Dedifferentiated amniotic fluid mesenchymal stem cell (primary cell): ENCODE data around the gene PNPLA5.
A peak's percentile ranks its signal among the peaks of the same experiment; 100 is the strongest.
"Not testable (repeated sequence)": the region's sequence is repeated elsewhere in the genome, so short reads cannot be mapped to it uniquely, and the experiment has no call there.

Experiments used
- DNase-seq: peaks from one replicate; pipeline ENCODE4 v3.0.0-alpha.2; 2016; ENCODE audit errors: extremely low spot score

Gene PNPLA5

DNA sequence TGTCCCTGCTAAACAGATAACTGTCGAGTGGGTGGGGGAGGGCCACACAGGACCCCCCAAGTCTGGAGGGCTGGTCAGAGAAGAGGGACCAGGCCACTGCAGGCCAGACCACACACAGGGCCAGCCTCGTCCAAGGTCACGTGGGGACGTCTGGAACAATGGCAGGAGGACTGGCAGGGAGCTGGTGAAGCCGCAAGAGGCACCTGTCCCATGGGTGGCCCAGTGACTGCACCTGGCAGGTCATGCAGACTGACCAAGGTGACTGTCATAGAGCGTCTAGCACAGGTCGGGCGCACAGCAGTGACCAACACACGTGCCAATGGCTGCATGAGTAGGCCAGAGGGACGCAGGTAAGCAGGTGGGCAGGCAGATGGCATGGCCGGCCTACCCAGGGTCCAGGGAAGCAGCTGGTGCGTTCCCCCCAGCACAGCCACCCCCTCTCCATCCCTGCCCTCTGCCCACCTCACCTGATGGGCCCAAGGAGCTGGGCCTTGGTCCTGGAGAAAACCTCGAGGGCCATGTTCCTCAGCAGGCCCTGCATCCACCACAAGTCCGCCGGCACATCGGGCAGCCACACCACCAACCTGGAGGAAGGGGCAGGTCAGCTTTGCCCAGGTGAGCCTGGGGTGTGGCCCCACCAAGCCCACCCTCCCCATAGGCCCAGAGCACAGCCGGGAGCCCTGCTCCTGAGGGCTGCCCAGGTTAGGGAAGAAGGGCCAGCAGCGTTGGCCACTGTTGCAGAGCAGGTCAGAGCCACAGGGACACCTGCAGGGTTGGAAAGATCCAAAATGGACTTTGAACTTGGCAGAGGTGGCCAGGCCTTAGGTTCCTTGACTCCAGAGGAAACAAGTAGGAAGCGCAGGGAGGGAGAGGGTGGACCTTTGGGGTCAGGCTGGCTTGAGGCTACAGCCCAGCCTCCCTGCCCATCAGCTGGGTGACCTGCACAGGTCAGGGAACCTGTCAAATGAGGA lies 10.4 kb downstream of the PNPLA5 start:
- no peak for DNase-seq

- DNase-seq: no peak
Observed at GRCh38 chr22:43880541-43880991, 11.2 kb downstream of the PNPLA5 start.

DNA sequence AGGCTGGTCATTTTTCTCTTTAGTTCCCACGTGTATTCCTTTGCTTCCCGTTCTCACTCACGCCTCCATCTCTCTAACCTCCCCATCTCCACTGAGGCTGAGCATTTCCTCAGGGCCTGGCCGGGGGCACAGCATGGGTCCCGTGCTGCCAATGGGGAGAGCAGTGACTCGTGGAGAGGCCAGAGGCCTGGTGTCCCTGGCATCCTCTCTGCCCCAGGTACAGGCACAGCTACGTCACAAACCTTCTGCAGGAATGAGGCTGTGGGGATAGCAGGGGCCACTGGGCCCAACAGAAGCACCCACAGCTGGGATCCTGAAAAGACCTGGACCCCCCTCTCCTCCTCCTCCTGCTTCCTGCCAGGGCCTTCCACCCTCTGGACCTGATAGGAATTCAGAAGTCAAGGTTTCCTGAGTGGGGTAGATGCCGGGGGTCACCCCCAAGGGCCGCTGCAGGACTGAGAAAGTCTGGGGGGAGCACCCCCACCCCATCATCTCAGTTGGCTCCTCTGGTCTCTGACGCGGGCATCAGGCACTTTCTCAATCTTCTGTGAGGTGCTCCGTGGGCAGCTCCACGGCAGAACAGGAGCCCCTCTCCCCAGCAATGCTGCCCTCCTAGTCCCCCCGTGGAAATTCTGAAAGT lies 11.8 kb downstream of the PNPLA5 start:
- no peak for DNase-seq

GRCh38 chr22:43878831-43879550 lies 12.8 kb downstream of the PNPLA5 start:
- no peak for DNase-seq

DNA sequence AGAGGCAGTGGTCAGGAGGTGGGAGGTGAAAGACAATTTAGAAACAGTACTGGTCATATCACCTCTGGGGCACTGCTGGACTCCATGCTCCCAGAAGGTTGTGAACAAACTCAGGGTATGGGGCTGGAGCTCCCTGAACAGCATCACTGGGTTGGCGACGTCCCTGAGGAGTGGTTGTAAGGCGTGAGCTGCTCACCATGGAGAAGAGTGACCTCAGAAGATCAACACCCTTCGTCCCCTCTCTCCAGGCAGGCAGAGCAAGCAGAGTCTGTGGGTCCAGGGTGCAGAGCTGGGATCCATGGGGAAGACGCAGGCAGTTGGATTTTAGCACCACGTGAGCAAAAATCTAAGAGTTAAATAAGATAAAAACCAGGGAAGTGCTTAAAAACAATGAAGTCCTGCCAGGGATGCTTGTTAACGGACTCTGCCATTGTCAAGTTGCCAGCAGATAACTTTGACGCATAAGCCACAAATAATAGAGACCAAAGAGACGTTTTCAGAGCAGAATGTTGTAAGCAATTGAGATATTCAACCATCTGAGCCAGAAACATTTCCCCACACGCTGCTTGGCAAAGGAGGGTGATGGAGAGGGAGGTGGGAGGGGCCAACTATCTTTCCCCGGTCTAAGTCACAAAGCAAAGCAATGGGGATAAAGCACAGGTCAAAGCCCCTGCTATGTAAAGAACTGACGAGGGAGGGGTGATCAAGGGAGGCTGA lies 13.6 kb downstream of the PNPLA5 start:
- DNase-seq: no peak

- DNase-seq: no peak
Observed at GRCh38 chr22:43876866-43877509, 14.8 kb downstream of the PNPLA5 start.

DNA sequence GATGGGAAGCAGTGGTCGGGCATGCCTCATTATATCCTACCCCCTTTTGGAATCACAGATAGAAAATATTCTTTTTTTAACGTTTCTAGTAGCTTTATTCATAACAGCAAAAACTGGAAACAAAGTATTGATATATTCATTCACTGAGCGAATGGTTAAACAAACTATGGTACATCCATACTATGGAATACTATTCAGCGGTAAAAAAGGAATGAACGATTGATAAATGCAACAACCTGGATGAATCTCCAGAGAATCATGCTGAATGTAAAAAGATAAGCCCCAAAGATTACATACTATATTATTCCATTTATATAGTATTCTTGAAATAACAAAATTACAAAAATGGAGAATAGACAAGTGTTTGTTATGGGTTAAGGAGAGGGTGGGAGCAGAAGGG lies 22.0 kb downstream of the PNPLA5 start:
- DNase-seq: no peak

DNA sequence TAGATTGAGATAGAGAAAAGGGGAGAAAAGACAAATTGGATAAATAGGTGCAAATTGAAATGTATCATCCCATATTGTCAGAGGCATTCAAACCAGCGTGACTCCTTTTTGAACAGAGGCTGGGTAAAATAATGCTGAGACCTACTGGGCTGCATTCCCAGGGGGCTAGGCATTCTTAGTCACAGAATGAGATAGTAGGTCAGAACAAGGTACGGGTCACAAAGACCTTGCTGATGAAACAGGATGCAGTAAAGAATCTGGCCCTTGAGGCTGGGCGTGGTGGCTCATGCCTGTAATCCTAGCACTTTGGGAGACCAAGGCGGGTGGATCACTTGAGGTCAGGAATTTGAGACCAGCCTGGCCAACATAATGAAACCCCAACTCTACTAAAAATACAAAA lies 22.8 kb downstream of the PNPLA5 start:
- DNase-seq: not testable (repeated sequence)

GRCh38 chr22:43867839-43868635 lies 23.8 kb downstream of the PNPLA5 start:
- DNase-seq: peak; percentile 43

DNA sequence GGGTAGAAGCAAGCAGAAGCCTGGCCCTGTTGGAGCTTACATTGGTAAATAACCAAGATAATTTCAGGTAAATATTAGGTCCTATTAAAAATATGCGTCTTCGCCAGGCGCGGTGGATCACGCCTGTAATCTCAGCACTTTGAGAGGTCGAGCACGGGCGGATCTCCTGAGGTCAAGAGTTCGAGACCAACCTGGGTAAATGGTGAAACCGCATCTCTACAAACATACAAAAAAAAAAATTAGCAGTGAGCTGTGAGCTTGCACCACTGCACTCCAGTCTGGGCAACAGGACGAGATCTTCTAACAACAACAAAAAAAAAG lies 29.0 kb downstream of the PNPLA5 start:
- DNase-seq: no peak

- no peak for DNase-seq
Observed at GRCh38 chr22:43862074-43862881, 29.5 kb downstream of the PNPLA5 start, which contains the start of gene SULT4A1. Gene SULT4A1, minus strand, starts transcription at chr22:43862513. Its CDS starts 131 bp downstream, at chr22:43862382.

- DNase-seq: no peak
Observed at GRCh38 chr22:43861529-43861928, 30.3 kb downstream of the PNPLA5 start.

GRCh38 chr22:43860831-43861230 lies 31.0 kb downstream of the PNPLA5 start:
- no peak for DNase-seq

DNA sequence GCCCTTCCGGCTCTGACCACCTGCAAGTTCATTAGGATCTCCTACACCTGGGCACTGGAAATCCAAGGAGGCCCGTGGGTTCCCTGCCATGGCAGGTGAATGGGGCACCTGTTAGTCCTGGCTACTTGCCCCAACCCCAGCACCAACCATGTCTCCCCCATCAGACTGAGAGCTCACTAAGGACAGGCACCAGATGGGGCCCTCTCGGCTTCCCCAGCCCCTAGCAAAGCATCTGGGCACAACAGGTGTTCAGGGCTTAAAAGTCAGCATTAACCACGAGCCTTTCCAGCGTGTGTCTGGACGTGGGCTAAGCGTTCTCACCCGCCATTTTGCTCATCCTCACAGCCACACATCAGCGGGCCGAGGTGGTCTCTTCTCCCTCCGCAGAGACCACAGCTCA lies 31.7 kb downstream of the PNPLA5 start:
- no peak for DNase-seq

GRCh38 chr22:43859621-43860020 lies 32.2 kb downstream of the PNPLA5 start:
- DNase-seq: no peak

DNA sequence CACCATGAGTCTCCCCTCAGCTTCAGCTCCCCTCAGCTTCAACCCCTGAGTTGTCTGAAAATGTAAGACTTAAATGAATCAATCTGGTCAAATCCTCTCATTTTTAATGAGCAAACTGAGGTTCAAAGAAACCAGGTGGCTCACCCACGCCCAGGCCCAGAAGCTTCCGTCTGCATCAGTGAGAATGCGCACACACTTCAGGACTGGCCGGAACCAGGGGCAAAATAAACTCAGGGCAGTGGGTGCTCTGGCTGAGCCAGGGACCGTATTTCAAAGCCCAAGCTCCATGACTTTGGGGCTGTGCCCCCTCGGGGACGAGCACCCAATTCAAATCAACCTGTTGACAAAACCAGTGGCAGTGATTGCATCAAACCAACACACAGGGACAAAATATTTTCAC lies 32.6 kb downstream of the PNPLA5 start:
- DNase-seq: no peak

DNA sequence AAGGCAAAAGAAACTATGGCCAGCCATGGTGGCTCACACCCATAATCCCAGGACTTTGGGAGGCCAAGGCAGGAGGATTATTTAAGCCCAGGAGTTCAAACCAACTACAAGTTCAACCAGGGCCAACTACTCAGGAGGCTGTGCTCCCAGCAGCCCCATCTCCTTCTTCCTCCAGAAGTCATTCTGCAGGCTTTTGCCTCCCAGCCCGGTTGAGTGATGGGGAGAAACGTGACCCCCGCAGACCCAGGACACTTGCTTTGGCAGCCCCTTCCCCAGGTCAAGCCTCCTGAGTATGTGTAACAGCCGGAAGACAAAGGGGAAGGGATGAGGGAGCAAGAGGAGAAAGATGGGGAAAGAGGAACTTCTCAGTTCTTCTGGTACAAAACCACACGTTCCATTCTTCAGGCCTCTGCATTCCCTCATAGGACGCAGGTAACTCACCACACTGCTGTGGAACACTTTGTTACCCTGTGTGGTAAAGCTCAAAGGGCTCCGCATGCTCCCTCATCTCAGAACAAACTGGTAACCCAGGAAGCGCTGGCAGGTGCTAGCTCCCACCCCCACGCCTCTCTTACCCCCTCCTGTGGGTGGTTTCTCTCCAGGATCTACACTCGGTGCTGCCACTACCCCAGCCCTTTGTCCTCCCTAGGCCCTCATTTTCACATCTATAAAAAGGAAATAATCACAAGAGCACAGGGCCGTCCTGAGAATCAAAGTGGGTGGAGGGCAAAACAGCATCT lies 33.5 kb downstream of the PNPLA5 start:
- no peak for DNase-seq

DNA sequence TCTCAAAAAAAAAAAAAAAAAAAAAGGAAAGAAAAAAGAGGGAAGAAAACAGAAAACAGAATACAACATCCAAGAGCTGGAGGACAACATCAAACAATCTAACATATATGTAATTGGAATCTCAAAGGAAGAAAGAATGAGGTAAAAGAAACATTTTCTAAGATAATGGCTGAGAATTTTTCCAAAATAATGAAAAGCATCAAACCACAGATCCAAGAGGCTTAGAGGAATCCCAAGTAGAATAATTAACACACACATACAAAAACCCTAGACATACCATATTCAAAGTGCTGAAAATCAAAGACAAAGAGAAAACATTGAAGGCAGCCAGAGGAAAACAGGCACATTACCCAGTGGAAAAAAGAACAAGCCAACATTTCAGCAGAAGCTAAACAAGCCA lies 34.4 kb downstream of the PNPLA5 start:
- DNase-seq: no peak

GRCh38 chr22:43855431-43855830 lies 36.4 kb downstream of the PNPLA5 start:
- DNase-seq: no peak
